HG02798 (cell line): ENCODE results near the gene MMRN1.

Experiments used
- ATAC-seq: cut with Tn5 transposase; IDR thresholded peaks from one replicate; pipeline ENCODE4 v1.9.1; 2021; ENCODE audit warnings: mild to moderate bottlenecking; ENCODE audit not compliant: unreplicated experiment, poor library complexity

Gene MMRN1, protein sequence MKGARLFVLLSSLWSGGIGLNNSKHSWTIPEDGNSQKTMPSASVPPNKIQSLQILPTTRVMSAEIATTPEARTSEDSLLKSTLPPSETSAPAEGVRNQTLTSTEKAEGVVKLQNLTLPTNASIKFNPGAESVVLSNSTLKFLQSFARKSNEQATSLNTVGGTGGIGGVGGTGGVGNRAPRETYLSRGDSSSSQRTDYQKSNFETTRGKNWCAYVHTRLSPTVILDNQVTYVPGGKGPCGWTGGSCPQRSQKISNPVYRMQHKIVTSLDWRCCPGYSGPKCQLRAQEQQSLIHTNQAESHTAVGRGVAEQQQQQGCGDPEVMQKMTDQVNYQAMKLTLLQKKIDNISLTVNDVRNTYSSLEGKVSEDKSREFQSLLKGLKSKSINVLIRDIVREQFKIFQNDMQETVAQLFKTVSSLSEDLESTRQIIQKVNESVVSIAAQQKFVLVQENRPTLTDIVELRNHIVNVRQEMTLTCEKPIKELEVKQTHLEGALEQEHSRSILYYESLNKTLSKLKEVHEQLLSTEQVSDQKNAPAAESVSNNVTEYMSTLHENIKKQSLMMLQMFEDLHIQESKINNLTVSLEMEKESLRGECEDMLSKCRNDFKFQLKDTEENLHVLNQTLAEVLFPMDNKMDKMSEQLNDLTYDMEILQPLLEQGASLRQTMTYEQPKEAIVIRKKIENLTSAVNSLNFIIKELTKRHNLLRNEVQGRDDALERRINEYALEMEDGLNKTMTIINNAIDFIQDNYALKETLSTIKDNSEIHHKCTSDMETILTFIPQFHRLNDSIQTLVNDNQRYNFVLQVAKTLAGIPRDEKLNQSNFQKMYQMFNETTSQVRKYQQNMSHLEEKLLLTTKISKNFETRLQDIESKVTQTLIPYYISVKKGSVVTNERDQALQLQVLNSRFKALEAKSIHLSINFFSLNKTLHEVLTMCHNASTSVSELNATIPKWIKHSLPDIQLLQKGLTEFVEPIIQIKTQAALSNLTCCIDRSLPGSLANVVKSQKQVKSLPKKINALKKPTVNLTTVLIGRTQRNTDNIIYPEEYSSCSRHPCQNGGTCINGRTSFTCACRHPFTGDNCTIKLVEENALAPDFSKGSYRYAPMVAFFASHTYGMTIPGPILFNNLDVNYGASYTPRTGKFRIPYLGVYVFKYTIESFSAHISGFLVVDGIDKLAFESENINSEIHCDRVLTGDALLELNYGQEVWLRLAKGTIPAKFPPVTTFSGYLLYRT

DNA sequence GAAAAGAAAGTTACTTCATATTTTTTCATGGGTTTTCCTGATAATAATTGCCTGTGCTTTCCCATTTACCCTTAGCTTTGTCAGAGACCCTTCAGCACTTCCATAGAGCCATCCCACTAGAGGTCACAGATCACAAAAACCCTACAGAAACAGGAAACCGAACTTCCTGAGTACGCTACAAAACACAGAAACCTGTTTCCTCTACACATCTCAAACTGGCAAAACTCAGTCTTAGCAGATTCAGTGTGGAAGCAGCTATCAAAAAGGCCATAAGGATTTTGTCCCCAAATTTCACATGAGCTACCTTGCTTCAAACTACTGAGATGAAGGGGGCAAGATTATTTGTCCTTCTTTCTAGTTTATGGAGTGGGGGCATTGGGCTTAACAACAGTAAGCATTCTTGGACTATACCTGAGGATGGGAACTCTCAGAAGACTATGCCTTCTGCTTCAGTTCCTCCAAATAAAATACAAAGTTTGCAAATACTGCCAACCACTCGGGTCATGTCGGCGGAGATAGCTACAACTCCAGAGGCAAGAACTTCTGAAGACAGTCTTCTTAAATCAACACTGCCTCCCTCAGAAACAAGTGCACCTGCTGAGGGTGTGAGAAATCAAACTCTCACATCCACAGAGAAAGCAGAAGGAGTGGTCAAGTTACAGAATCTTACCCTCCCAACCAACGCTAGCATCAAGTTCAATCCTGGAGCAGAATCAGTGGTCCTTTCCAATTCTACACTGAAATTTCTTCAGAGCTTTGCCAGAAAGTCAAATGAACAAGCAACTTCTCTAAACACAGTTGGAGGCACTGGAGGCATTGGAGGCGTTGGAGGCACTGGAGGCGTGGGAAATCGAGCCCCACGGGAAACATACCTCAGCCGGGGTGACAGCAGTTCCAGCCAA, at the start of gene MMRN1:
Gene MMRN1 (plus strand): TSS at position 206 of the 902 bp plus-strand sequence. CDS start 118 bp downstream, at position 324.
- peak; percentile 78 for ATAC-seq

DNA sequence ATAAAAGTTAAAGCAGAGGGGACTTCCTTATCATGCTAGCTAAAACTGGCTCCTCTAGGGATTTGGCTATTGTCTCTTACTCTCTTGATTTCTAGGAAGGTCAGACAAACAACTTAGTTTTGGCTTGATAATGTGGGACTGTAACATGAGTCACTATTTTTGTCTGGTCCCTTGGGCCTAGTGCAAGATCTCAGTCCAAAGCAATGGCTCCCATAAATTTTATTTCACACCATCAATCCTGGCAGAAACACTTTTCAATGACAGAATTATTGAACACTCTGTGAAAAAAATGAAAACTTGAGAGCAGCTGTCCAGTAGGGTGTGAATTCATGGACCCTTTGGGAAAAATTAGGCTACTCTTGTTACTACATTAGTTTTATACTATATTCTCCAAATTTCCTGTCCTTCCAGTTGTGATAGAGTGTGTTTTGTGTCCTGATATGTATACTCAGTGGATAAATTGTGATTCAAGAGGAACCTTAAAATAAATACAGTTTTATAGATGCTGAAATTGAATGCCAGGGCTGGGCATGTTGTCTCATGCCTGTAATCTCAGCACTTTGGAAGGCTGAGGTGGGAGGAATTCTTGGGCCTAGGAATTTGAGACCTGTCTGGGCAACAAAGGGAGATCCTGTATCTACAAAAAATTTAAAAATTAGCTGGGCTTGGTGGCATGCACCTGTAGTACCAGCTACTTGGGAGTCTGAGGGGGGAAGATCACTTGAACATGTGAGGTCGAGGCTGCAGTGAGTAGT, 46.9 kb upstream of the MMRN1 start:
- no peak for ATAC-seq

DNA sequence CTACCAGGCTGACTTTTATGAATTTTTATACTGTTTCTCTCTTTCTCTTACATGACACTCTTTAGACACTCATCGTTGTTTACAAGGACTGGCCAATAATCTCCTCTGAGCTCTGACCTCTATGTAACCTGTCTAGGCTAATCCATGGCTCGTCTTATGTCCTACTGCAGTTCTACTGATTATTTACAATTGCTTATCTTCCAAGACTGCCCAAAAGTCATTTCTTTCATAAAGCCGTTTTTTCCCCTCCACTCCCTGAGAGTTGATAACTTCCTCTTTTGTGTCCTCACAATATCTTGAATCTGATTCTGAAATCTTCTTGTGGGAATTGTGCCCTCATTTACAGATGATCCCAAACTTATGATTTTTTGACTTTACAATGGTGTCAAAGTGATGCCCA, 39.4 kb upstream of the MMRN1 start:
- ATAC-seq: no peak

DNA sequence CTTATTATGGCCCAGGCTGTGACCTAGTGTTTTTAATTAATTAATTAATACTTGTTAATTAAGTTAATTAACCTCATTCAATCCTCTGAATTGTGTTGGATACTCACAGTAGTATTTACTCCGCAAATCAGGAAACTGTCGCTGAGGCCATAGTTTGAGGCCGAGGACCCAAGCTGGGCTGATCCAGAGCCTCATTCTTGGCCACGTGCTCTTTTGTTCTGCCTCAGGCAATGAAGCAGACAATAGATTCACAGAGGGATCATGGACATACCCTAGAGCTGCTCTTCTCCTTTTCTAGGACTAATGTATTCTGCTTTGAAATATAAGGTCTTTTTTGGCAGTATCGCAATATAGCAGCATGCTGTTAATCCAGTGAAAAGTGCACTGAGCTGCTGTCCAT, 33.7 kb upstream of the MMRN1 start:
- no peak for ATAC-seq

DNA sequence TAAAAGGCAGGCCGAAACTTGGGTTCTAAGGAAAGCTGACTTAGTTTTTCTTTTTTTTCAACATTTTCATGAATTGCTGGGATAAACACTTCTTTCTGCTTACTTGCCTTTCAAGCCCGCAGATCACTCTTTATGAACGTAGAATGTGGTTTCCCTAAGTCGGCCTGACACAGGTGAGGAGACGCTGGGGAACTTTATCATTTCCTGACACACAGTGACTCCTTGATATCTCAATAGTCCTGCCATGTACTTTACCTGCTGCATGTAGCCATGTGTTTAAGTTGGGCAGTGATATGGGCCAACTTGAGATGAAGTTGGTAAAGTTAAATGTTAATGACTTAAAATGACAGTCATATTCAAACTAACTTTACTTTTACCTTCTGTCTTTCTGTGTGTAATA, 31.1 kb upstream of the MMRN1 start:
- no peak for ATAC-seq

DNA sequence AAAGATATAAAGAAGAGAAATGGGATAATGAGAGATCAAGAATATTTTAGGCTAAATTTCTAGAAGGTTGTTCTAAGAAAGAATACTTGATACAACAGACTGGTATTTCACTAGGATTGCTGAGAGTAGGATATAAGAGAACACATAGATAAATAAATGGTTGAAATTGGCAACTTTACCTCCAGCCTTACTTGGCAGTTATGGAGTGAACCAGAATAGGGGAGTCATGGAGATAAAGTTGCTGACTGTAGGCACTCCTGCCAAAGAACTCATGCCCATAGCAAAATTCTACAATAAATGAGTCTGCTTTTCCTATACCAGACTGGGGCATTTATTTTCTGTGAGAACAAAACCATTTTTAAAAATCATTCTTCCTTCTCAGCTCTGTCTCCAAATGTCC, 26.4 kb upstream of the MMRN1 start:
- ATAC-seq: no peak

DNA sequence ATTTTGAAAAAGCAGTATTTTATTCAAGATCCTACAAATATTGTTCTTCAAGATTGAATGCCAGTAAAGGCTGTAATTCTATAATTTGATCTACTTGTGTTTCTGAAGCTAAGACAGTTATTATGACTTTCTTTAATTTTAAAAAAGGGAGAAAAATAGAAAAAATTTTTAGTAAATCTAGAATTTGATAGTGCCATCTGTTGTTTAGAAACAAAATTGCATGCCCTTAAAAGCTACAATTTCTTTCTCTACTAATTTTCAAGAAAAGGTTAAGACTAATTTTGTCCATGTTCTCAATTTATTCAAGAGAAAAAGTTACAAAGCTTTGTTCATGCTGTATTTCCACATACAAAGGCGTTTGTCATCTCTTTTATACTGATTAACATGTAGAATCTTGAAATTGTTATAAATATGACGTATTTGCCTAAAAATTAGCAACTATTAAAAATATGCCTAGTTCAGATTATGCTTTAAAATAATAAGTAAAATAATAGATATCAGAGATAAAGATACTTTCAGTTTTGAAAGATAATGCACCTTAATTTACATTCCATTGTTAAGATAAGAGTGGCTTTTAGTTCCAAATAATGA, 25.6 kb upstream of the MMRN1 start:
- ATAC-seq: no peak

DNA sequence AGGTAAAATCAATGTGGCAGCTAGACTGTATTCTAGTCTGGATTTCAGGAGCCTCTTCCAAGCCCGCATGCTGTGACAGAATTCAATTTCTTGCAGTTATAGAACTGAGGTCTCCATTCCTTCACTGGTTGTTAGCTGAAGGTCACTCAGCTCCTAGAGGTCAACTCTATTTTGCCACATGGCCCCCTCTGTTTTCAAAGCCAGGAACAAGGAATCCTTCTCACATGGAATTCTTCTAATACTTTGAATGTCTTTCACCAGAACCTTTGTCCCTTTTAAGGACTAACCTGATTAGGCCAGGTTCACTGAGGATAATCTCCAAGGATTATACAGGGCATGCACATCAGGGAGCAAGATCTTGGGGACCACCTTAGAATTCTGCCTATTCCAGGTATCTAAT, 23.4 kb upstream of the MMRN1 start:
- no peak for ATAC-seq

DNA sequence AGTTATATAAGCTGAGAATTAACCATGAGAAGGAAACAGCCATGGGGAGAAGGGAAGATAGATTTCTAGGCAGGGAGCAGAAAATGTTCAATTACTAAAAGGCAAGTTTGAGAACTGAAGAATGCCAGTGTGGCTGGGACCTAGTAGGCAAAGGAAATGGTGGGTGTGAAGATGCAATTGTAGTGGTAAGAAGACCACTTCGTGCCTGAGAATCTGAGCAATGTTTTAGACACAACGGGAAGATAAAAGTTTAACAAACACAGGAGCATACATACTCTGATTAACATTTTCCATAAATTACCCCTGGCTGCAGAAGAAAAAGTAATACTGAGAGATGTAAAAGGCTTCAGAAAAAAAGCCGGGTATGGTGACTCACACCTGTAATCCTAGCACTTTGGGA, 18.1 kb upstream of the MMRN1 start:
- ATAC-seq: no peak

DNA sequence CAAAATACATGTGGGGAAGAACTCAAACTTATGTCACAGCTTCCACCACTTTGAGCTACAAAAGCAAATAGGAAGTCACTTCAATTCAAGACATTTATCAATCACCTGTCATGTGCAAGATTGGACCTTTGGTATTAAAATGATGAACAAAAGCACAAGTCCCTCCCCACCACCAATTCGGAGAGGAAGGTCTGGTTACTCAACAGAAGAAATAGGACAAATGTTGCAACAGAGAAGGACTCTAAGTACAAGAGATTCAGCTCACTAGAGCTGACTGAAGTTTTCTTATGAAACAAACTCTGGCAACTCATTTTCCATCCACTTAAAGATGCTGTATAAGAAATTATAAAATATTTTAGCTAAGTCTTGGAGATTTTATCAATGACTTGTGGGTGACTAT, 16.0 kb upstream of the MMRN1 start:
- ATAC-seq: no peak

DNA sequence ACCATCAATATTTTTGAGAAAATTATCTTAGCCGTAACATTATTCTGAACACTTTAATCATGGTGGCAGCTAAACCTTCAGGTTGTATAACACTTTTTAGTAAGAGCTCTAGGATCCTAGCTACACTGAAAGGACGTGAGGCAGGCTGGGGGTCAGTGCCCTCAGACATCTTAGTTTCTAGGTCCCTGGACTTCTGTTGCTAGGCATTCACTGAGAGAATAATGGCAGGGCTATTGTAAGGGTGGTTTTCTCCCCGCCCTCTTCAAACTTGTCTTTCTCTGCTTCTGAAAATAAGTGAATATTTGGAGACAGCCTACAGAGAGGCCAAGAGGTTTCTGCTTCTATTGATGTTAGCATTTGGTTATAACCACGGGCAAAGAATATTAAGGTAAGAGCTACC, 15.4 kb upstream of the MMRN1 start:
- no peak for ATAC-seq

DNA sequence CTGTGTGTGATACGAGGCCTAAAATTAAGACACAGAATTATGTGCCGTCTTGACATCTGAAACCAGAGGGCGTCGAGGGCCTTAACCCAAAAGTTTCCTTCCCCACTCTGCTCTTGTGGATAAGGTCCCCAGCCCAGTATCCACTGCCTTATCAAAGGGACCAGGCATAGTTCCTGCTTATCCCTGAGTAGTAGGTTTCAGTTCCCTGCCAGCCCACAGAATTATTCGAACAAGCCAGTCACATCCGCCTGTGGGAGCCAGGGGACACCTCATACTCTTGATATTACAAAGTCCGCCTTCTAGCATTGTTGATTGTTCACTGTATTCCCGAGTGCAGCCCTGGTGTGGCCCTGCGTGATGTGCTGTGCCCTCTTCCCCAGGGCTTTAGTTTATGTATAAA, 5.4 kb upstream of the MMRN1 start:
- no peak for ATAC-seq

DNA sequence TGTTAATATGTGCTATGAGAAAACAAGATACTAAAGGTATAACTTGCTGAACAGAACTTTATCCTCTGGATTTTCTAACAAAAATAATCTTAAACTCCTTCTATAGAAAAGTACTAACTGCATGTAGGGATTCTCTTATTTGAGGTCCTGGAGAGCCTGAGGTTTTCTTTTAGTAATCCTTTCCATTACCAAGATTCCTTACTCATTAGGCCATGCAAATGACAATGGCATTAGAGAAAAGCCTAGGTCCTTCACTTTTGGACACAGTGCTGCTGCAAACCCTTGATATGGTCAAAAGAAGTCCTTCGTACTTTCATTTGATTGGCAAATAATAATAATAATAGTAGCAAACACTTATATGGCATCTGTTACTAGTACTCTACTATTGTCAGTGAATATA, 3.2 kb downstream of the MMRN1 start:
- ATAC-seq: no peak

DNA sequence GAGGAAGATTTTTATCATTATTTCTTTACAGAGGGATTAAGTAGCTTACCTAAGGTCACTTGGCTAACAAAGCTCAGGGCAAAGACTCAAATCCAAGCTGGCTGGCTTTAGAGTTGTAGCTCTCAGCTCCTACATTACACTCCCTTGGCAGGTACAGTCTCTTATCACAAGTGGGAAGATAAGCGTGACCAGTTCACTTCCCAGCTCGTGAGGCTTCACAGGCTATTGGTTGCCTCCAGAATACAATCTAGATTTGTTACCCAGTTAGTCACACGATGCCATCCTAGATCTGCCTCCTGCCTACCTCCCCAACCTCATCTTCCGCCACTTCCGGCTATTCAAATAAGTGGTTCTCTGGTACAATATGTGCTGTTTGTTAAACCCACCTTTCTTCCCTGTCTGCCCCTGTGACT, 3.7 kb downstream of the MMRN1 start:
- ATAC-seq: no peak

DNA sequence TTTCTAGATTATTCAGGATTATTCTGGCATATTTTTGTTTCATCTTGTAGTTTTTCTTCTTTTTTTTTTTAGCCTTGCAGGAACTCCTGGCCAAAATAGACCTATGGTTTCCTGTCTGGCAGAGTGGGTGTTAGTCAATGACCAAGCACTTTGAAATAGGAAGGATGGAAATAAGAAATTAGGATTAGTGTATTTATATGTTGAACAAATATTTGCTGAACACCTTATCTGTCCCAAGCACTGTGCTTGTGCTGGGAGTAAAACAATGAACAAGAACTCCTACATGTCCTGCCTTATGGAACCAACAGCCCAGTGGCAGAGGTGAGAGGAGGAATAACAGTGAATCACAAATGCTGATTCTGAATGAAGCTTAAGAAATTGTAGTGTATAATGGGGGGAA, 4.5 kb downstream of the MMRN1 start:
- no peak for ATAC-seq

DNA sequence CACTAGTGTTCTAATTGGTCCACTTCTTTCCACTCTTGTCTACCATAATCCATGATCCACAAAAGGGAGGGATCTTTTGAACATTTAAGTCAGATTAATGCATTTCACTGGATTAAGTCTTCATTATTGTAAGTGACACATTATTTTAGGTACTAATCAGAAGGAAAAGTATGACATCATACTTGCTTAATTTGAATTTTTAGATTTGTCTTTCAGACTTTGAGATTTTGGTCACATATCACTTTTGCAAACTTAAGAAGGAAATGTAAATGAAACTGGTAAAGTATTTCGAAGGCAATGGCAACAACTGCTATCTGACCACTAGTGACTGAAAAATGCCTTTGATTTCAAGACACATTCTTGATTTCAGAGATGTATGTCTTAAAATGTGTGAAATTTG, 5.2 kb downstream of the MMRN1 start:
- no peak for ATAC-seq

DNA sequence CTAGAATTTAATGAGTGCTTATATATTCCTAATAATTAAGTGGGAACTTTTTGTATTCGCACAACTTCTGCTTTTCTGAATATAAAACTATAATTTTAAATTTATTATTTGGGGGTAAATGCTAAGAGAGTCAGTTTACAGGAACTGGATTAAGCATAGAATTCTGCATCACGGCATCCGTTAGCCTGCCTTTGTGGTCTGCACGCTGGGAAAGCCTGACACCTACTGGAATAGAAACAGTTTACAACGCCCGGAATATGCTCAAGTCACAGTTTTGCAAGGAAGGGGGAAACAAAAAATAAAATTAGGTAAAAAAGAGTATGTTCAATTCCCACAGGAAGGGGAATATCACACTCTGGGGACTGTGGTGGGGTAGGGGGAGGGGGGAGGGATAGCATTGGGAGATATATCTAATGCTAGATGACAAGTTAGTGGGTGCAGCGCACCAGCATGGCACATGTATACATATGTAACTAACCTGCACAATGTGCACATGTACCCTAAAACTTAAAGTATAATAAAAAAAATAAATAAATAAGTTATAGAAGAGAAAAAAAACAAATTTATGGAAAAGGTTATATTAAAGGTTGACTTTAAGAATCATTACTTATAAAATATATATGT, 7.3 kb downstream of the MMRN1 start:
- peak; percentile 82 for ATAC-seq

DNA sequence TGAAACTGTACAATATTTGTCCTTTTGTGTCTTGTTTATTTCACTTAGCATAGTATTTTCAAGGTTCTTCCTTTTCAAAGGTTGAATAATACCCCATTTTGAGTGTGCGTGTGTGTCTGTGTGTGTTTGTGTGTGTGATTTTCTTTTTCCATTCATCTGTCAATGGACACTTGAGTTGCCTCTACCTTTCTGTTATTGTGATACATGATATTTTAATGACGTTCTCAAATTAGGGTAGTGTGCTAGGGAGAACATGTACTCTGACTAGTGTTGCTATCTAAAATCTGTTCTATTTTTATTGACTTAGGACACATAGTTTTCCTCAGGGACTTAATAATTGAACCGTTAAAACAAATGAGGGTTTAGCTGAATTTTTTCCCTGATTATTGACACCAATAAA, 9.9 kb downstream of the MMRN1 start:
- no peak for ATAC-seq
